Stimulated activated CD4-positive, alpha-beta T cell treated with anti-CD3 and anti-CD28 coated beads, Interleukin-4, amount 100 ng/mL, for 1 hour (primary cell): ENCODE data around the gene ZYG11A.
A peak's percentile ranks its signal among the peaks of the same experiment; 100 is the strongest.

Experiments
- DNase-seq: peaks from one replicate; pipeline ENCODE4 v3.0.0-alpha.2; 2020

Gene ZYG11A

GRCh38 chr1:52919051-52919722 lies 76.6 kb downstream of the ZYG11A start:
- DNase-seq: no peak

- DNase-seq: no peak
Observed at GRCh38 chr1:52919723-52920483, 77.3 kb downstream of the ZYG11A start.

GRCh38 chr1:52920791-52921291 lies 78.3 kb downstream of the ZYG11A start:
- no peak for DNase-seq

- no peak for DNase-seq
Observed at GRCh38 chr1:52925571-52926005, 83.0 kb downstream of the ZYG11A start.

GRCh38 chr1:52926864-52927211 lies 84.3 kb downstream of the ZYG11A start:
- no peak for DNase-seq

GRCh38 chr1:52927212-52928014 lies 84.9 kb downstream of the ZYG11A start, which contains the start of gene SCP2:
SCP2 (plus strand) TSS chr1:52927276; CDS start chr1:52927397, 121 bp downstream.
- peak; percentile 81 for DNase-seq

- no peak for DNase-seq
Observed at GRCh38 chr1:52928015-52928404, 85.5 kb downstream of the ZYG11A start.

- DNase-seq: no peak
Observed at GRCh38 chr1:52929019-52929418, 86.5 kb downstream of the ZYG11A start.

GRCh38 chr1:52937433-52938182 lies 95.0 kb downstream of the ZYG11A start:
- no peak for DNase-seq

- no peak for DNase-seq
Observed at GRCh38 chr1:52938183-52938451, 95.6 kb downstream of the ZYG11A start.

- DNase-seq: no peak
Observed at GRCh38 chr1:52943876-52944416, 101.4 kb downstream of the ZYG11A start.

GRCh38 chr1:52944566-52944965 lies 102.0 kb downstream of the ZYG11A start:
- DNase-seq: no peak
